NCI-H345 treated with DMSO at 0.1 percent for 48 hours (cell line): ENCODE measurements around the gene IRF6.
A peak's percentile ranks its signal among the peaks of the same experiment; 100 is the strongest.
"Not testable (repeated sequence)": the region's sequence is repeated elsewhere in the genome, so short reads cannot be mapped to it uniquely, and the experiment has no call there.

ENCODE experiments used
- DNase-seq: peaks from one replicate; lab custom pipeline; 2025; ENCODE audit not compliant: unreplicated experiment; lab: John Stamatoyannopoulos, UW

Gene IRF6

GRCh38 chr1:209823143-209824041, 17.4 kb upstream of the IRF6 start:
- peak; percentile 29 for DNase-seq

- no peak for DNase-seq
Measured at GRCh38 chr1:209822706-209823105, 16.8 kb upstream of the IRF6 start.

- no peak for DNase-seq
Measured at GRCh38 chr1:209820986-209821385, 15.0 kb upstream of the IRF6 start.

GRCh38 chr1:209819058-209819457, 13.1 kb upstream of the IRF6 start:
- no peak for DNase-seq

- no peak for DNase-seq
Measured at GRCh38 chr1:209817691-209818090, 11.7 kb upstream of the IRF6 start.

- no peak for DNase-seq
Measured at GRCh38 chr1:209816923-209817322, 11.0 kb upstream of the IRF6 start.

- DNase-seq: no peak
Measured at GRCh38 chr1:209815931-209816341, 10.0 kb upstream of the IRF6 start.

GRCh38 chr1:209815490-209815889, 9.5 kb upstream of the IRF6 start:
- no peak for DNase-seq

- no peak for DNase-seq
Measured at GRCh38 chr1:209813902-209814301, 8.0 kb upstream of the IRF6 start.

- DNase-seq: no peak
Measured at GRCh38 chr1:209810783-209811182, 4.8 kb upstream of the IRF6 start.

- no peak for DNase-seq
Measured at GRCh38 chr1:209809611-209810010, 3.7 kb upstream of the IRF6 start.

GRCh38 chr1:209808059-209808581, 2.2 kb upstream of the IRF6 start:
- DNase-seq: peak; percentile 45

GRCh38 chr1:209807509-209807908, 1.6 kb upstream of the IRF6 start:
- no peak for DNase-seq

GRCh38 chr1:209805341-209805781, 581 bp downstream of the IRF6 start:
- no peak for DNase-seq

- DNase-seq: no peak
Measured at GRCh38 chr1:209803568-209803967, 2.4 kb downstream of the IRF6 start.

GRCh38 chr1:209802780-209803152, 3.2 kb downstream of the IRF6 start:
- DNase-seq: no peak

- DNase-seq: no peak
Measured at GRCh38 chr1:209802117-209802779, 3.7 kb downstream of the IRF6 start.

- DNase-seq: no peak
Measured at GRCh38 chr1:209800984-209801834, 4.7 kb downstream of the IRF6 start.

GRCh38 chr1:209797978-209798639, 7.8 kb downstream of the IRF6 start:
- no peak for DNase-seq

GRCh38 chr1:209793711-209794110, 12.2 kb downstream of the IRF6 start:
- DNase-seq: not testable (repeated sequence)

GRCh38 chr1:209791920-209792319, 14.0 kb downstream of the IRF6 start:
- no peak for DNase-seq
